HCT116 (cell line): ENCODE data around the gene OR2K2. TPM values are rescaled to one million over a fixed set of nuclear protein-coding genes. Genes with fewer than 3 reads are reported as not detected.

ENCODE experiments used
- ATAC-seq: fragments of 200-7000 bp; cut with Tn5 transposase; 2 replicates; pipeline ENCODE4 v1.9.1; 2020; ENCODE audit warnings: mild to moderate bottlenecking, moderate library complexity
- Bru-seq: library from RNA; stranded (reverse); fragments of 400-500 nt; gene quantifications from one replicate; lab custom pipeline; 2021; lab: Mats Ljungman, UMichigan
- BruChase-seq, 2 experiments: library from RNA; stranded (reverse); fragments of 400-500 nt; gene quantifications; one replicate each; lab custom pipeline; 2021; lab: Mats Ljungman, UMichigan
- BruUV-seq: library from RNA; stranded (reverse); fragments of 400-500 nt; replicated peaks from 2 replicates; lab custom pipeline; 2021; lab: Mats Ljungman, UMichigan
- CTCF ChIA-PET: fragments of 300-600 bp; sonication (Branson Sonifier 250); formaldehyde crosslinking; loops from one replicate; lab custom pipeline; 2021; ENCODE audit warnings: antibody characterized with exemption; lab: Charles Lee
- POLR2A ChIA-PET: fragments of 300-600, 350-600 bp; sonication (Branson Sonifier 250); formaldehyde crosslinking; loops from one replicate; lab custom pipeline; 2021; ENCODE audit warnings: antibody characterized with exemption; lab: Charles Lee
- RAD21 ChIA-PET, 2 experiments: fragments of 300-600 bp; sonication (Branson Sonifier 250); formaldehyde crosslinking; loops; one replicate each; lab custom pipeline; 2023; ENCODE audit warnings: low total read pairs in 2 of 2; ENCODE audit not compliant: uncharacterized antibody in 2 of 2, unreplicated experiment in 2 of 2, low non-redundant PET in 1 of 2; lab: Charles Lee
- DNase-seq: peaks from one replicate; pipeline ENCODE4 v3.0.0-alpha.2; 2010; ENCODE audit warnings: low read depth, low spot score
- H2AFZ ChIP-seq: fragments of 200-600 bp; shearing (Covaris generic), sonication (generic); 2 replicates; pipeline ENCODE4 v1.6.1; 2017; ENCODE audit warnings: low read depth, mixed run types, mixed read lengths, antibody characterized with exemption, low read length; ENCODE audit not compliant: poor library complexity, severe bottlenecking
- H3K27ac ChIP-seq: 2 replicates; pipeline ENCODE4 v1.5.1; 2012; ENCODE audit warnings: low read depth, low read length
- H3K27me3 ChIP-seq: fragments of 200-600 bp; sonication (generic); 2 replicates; pipeline ENCODE4 v1.6.1; 2016; ENCODE audit warnings: mixed run types, low read length, mixed read lengths; ENCODE audit not compliant: insufficient read depth
- H3K36me3 ChIP-seq, 2 experiments: fragments of 200-500 bp in 1 of 2; fragments of 200-600 bp in 1 of 2; sonication (Bioruptor generic) in 1 of 2; sonication (generic) in 1 of 2; 2 replicates each; pipeline versions ENCODE4 v1.5.1 to v1.6.1; 2014 to 2016; ENCODE audit warnings: low read length in 2 of 2, inconsistent platforms in 1 of 2, mixed read lengths in 1 of 2, mixed run types in 1 of 2; ENCODE audit not compliant: insufficient read depth in 2 of 2, control insufficient read depth in 1 of 2
- H3K4me1 ChIP-seq, 2 experiments: fragments of 200-600 bp in 1 of 2; sonication (generic) in 1 of 2; 2 replicates each; pipeline versions ENCODE4 v1.5.1 to v1.6.1; 2012 to 2017; ENCODE audit warnings: low read length in 2 of 2, inconsistent platforms in 1 of 2, mild to moderate bottlenecking in 1 of 2, mixed read lengths in 1 of 2, mixed run types in 1 of 2, moderate library complexity in 1 of 2; ENCODE audit not compliant: insufficient read depth in 2 of 2, control insufficient read depth in 1 of 2
- H3K4me2 ChIP-seq: fragments of 200-600 bp; sonication (generic); 2 replicates; pipeline ENCODE4 v1.6.1; 2017; ENCODE audit warnings: mixed run types, low read length, mixed read lengths
- H3K4me3 ChIP-seq, 2 experiments: fragments of 200-600 bp in 1 of 2; sonication (generic) in 1 of 2; replicated peaks in 1 of 2; 2 replicates each; pipeline ENCODE4 v1.5.1; 2011 to 2016; ENCODE audit warnings: low read length in 2 of 2, control low read depth in 1 of 2, low read depth in 1 of 2, mild to moderate bottlenecking in 1 of 2, mixed read lengths in 1 of 2, mixed run types in 1 of 2
- H3K79me2 ChIP-seq: fragments of 200-600 bp; sonication (generic); 2 replicates; pipeline ENCODE4 v1.6.1; 2017; ENCODE audit warnings: mild to moderate bottlenecking, mixed run types, low read length, moderate library complexity, mixed read lengths; ENCODE audit not compliant: insufficient read depth
- H3K9ac ChIP-seq: fragments of 200-600 bp; sonication (generic); 2 replicates; pipeline ENCODE4 v1.6.1; 2016; ENCODE audit warnings: low read length, mixed read lengths
- H3K9me2 ChIP-seq: fragments of 200-600 bp; sonication (generic), shearing (Covaris generic); 2 replicates; pipeline ENCODE4 v1.6.1; 2017; ENCODE audit warnings: mixed run types, mild to moderate bottlenecking, moderate library complexity; ENCODE audit not compliant: insufficient read depth
- H3K9me3 ChIP-seq, 2 experiments: fragments of 200-500 bp in 1 of 2; fragments of 200-600 bp in 1 of 2; sonication (Bioruptor generic) in 1 of 2; sonication (generic) in 1 of 2; 2 replicates each; pipeline ENCODE4 v1.6.1; 2014 to 2017; ENCODE audit warnings: low read length in 2 of 2, mixed read lengths in 2 of 2, inconsistent platforms in 1 of 2, low read depth in 1 of 2, mild to moderate bottlenecking in 1 of 2, mixed run types in 1 of 2, moderate library complexity in 1 of 2; ENCODE audit not compliant: control insufficient read depth in 1 of 2, insufficient read depth in 1 of 2
- H4K20me1 ChIP-seq: fragments of 200-600 bp; sonication (generic), shearing (Covaris generic); 2 replicates; pipeline ENCODE4 v1.6.1; 2017; ENCODE audit warnings: mixed run types, mild to moderate bottlenecking, moderate library complexity; ENCODE audit not compliant: insufficient read depth
- ATF3 ChIP-seq: IDR thresholded peaks from 2 replicates; pipeline ENCODE4 v1.6.1; 2012
- CTCF ChIP-seq, 3 experiments: fragments of 200-600 bp in 1 of 3; sonication (generic) in 1 of 3; IDR thresholded peaks in 2 of 3; conservative IDR thresholded peaks in 1 of 3; 2 replicates each; pipeline ENCODE4 v1.5.1; 2012 to 2017; ENCODE audit warnings: low read depth in 2 of 3, low read length in 2 of 3, antibody characterized with exemption in 1 of 3, borderline replicate concordance in 1 of 3, control low read depth in 1 of 3, mild to moderate bottlenecking in 1 of 3, mixed read lengths in 1 of 3, mixed run types in 1 of 3, moderate library complexity in 1 of 3; ENCODE audit not compliant: insufficient read depth in 1 of 3
- EZH2phosphoT487 ChIP-seq: fragments of 200-600 bp; IDR thresholded peaks from 2 replicates; pipeline ENCODE4 v1.6.1; 2018; ENCODE audit warnings: antibody characterized with exemption, borderline replicate concordance
- JUND ChIP-seq: IDR thresholded peaks from 2 replicates; pipeline ENCODE4 v1.6.1; 2012
- MAX ChIP-seq: IDR thresholded peaks from 2 replicates; pipeline ENCODE4 v1.6.1; 2012
- POLR2A ChIP-seq: IDR thresholded peaks from 2 replicates; pipeline ENCODE4 v1.7.0; 2011; ENCODE audit warnings: borderline replicate concordance; ENCODE audit not compliant: insufficient read depth, insufficient read length; ENCODE audit errors: extremely low read depth
- REST ChIP-seq: IDR thresholded peaks from 2 replicates; pipeline ENCODE4 v1.6.1; 2012; ENCODE audit warnings: low read depth
- SRF ChIP-seq: IDR thresholded peaks from 2 replicates; pipeline ENCODE4 v1.6.1; 2012; ENCODE audit warnings: low read depth
- TCF7L2 ChIP-seq: IDR thresholded peaks from 2 replicates; pipeline ENCODE4 v1.7.0; 2011; ENCODE audit warnings: borderline replicate concordance, inconsistent platforms; ENCODE audit not compliant: insufficient read depth, insufficient read length; ENCODE audit errors: extremely low read depth
- ZBTB33 ChIP-seq: IDR thresholded peaks from 2 replicates; pipeline ENCODE4 v1.6.1; 2011; ENCODE audit warnings: mild to moderate bottlenecking, low read length, moderate library complexity; ENCODE audit not compliant: insufficient replicate concordance; ENCODE audit errors: extremely low read depth
- ZNF274 ChIP-seq: fragments of 200-500 bp; sonication (Bioruptor generic); IDR thresholded peaks from 2 replicates; pipeline ENCODE4 v1.6.1; 2014; ENCODE audit warnings: mild to moderate bottlenecking, low read depth, low read length, inconsistent platforms
- intact Hi-C: fragments of 100-400 bp; cut with micrococcal nuclease; formaldehyde crosslinking; loops from 2 replicates; pipeline ENCODE4 v1.10.0; 2022
- long read RNA-seq: library from polyadenylated mRNA; unstranded; transcript quantifications from one replicate; pipeline ENCODE4 v2.0.0, GENCODE V29; 2021; ENCODE audit not compliant: unreplicated experiment
- polyA plus RNA-seq: library from polyadenylated mRNA; unstranded; fragments of >200 nt; gene quantifications from 2 replicates; pipeline ENCODE4 v1.2.1, GENCODE V29; 2012; ENCODE audit warnings: missing spikeins
- total RNA-seq: library from RNA; stranded (reverse); gene quantifications from one replicate; pipeline ENCODE4 v1.2.1, GENCODE V29; 2021; ENCODE audit not compliant: unreplicated experiment

Gene OR2K2, protein sequence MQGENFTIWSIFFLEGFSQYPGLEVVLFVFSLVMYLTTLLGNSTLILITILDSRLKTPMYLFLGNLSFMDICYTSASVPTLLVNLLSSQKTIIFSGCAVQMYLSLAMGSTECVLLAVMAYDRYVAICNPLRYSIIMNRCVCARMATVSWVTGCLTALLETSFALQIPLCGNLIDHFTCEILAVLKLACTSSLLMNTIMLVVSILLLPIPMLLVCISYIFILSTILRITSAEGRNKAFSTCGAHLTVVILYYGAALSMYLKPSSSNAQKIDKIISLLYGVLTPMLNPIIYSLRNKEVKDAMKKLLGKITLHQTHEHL
- total RNA-seq (not detected), Bru-seq, nascent RNA (percentile 36 among the genes with signal in this experiment), BruChase-seq, experiment 1, labeled RNA remaining after a 6-hour chase (percentile 47 among the genes with signal in this experiment), BruChase-seq, experiment 2, labeled RNA remaining after a 2-hour chase (percentile 37 among the genes with signal in this experiment)
- not detected in 2 replicates for polyA plus RNA-seq
- long read RNA-seq = 0 reads

DNA sequence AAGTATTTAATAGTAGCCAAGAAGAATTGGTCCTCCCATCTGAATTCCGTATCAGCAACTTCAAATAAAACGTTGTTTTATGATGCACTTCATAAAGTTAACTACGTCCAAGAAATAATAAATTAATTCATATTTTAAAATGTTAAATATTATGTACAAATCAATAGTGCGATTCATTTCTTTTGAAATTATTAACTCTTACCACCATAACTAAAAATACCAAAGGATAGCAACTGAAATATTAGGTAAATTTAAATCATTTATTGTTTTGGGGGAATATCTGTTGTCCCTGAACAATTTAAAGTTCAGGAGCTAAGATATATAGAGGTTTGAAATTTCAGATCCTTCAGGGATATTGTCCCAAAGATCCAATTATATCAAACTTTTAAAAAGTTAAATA is at the start of gene OR2K2:
Gene OR2K2 (minus strand): TSS at position 101 of the 400 bp plus-strand sequence. CDS start 1,791 bp downstream, outside the sequence.
- no TSS peak for BruUV-seq
- Histone ChIP-seq H3K9me3 (no peaks in the 10 kb centered on the region), H3K27ac (no peak within 1 kb of the TSS), H3K4me1 (no peaks in the 10 kb centered on the region), H2AFZ (no peak within 1 kb of the TSS), H3K36me3 (no peaks in the 10 kb centered on the region), H3K9me2 (no peaks in the 10 kb centered on the region), H3K27me3 (0 out of 2 replicates have a peak, but pooled peaks cover 3% of the 10 kb centered on the region), H3K4me2 (no peak within 1 kb of the TSS), H3K9ac (no peak within 1 kb of the TSS), H3K4me3 (no peak within 1 kb of the TSS), H4K20me1 (no peaks in the 10 kb centered on the region), H3K79me2 (no peaks in the 10 kb centered on the region)
- ATAC-seq (no peak), DNase-seq (no peak)
- RAD21 ChIA-PET = no interaction called here
- intact Hi-C loops = no loop called here
- CTCF ChIA-PET = no interaction called here
- POLR2A ChIA-PET = no interaction called here
- TF ChIP-seq REST (no peak), EZH2phosphoT487 (no peak), CTCF (IDR thresholded peaks at IDR 0.05 in 2 of 3, conservative IDR thresholded peaks at IDR 0.05 in 1 of 3; ENCODE audit: borderline replicate concordance in 1 of 3, insufficient read depth in 1 of 3, low read depth in 2 of 3, low read length in 2 of 3) (no peak), MAX (no peak), JUND (no peak), POLR2A (no peak), ZBTB33 (no peak), TCF7L2 (no peak), ATF3 (no peak), ZNF274 (no peak), SRF (no peak)
